ENCODE data around the gene RSRC1.
A peak's percentile ranks its signal among the peaks of the same experiment; 100 is the strongest.
"Not testable (repeated sequence)": the region's sequence is repeated elsewhere in the genome, so short reads cannot be mapped to it uniquely, and the experiment has no call there.

Gene RSRC1

DNA sequence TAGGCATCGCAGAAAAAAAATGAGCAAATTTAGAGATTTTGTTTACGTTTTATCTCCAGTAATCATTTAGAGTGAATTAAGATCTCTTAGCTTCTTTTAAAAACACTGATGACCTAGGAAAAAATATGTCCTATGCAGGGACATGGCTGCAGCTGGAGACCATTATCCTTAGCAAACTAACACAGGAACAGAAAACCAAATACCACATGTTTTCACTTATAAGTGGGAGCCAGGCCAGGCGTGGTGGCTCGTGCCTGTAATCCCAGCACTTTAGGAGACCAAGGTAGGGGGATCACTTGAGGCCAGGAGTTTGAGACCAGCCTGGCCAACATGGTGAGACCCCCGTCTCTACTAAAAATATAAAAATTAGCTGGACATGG is 298.6 kb downstream of the RSRC1 start:
- DNase-seq, result not testable (repeated sequence)

DNA sequence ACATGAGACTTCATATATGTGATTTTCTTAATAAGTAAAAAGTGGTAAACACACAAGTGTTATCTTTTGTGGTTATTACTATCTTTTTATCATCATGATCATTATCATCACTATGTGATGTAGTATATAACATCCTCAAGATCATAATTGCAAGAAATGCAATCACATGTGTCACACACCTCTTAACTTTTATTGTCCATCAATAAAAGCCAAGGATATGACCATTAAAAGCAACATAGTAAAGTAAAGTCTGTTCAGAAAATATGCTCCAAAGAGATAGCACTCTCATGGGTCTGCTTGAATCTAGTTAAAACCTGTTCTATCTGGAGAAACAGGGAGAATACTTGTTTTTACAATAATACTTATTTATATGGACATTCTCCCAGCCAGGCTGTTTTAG is 308.1 kb downstream of the RSRC1 start:
- DNase-seq, result no peak

DNA sequence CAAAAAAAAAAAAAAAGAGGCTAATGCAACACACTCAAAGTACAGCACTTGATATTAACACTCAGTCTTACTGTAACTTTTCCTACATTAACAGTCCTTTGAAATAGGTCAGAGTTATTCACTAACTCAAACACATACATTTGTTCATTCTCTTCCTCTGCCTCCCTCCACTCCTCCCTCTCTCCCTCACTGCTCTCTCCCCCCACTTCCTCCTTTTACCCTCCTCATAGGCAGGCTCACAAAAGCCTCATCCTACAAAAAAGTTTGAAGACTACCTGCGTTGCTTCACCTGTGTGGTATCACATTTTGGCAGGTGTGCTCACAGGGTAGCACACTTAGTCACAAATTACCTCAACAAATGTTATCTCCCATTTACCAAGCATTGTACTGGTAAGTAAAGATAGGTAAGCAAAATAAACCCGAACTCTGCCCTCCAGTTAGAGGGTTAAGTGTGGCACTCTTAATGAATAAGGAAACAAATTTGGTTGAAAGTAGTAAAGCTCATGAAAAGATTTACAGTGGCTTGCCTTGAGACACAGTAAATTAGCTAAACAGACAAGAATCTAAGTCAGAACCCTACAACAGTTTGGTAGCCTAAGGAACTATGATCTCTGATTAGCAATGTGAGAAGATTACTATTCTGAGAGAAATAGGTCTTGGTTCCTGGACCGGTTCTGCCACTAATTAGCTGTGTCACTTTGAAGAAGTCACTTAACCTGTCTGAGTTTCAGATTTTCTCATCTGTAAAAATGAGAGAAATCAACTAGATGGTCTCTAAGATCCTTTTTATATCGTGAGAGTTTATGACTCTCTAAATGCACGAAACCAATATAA is 310.1 kb downstream of the RSRC1 start:
- DNase-seq, result no peak

DNA sequence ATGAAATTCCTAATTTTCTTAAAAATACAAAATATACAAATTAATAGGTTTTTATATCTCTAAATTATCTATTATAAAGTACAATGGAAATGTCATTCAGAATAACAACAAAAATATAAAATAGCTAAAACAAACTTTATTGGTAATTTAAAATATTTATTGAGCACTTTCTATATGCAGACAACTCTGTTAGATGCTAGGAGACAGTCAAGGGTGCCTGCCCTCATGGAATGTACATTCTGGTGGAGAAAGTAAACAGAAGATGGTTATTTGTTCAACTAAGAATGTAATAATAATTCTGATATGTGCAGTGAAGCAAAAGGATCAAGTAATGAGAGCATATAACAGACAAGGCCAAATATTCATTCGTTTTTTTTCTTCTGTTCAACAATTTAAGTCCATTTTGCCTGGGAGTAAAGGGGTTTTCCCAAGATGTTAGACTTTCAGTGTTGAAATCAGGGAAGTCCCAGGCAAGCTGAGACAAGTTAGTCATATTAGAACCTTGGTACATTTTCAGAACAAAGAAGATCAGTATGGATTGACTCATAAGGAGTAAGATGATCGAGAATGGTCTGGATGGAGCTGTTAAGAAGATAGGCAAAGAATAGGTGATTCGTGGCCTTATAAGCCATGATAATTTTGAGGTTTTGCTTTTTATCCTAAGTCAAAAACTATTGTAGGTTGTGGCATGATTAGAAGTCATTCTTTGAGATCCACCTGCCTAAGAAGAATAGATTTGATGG is 310.9 kb downstream of the RSRC1 start:
- no peak for DNase-seq

DNA sequence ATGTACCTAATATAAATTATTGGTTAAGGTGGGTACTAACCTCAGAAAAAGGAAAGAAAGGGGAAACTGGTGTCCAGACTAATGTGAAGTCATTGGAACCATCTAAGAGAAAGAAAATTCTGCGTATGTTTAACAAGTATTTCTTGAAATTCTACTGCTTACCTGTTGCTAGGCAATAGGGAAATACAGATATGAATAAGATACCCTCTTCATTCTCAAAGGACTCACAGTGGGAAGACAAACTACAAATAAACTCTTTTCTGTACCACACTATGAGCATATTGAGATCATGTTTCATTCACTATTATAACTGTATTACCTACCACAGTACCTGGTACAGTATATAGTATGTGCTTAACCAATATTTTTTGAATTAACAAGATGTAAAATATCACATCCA is 320.6 kb downstream of the RSRC1 start:
- DNase-seq, result no peak

DNA sequence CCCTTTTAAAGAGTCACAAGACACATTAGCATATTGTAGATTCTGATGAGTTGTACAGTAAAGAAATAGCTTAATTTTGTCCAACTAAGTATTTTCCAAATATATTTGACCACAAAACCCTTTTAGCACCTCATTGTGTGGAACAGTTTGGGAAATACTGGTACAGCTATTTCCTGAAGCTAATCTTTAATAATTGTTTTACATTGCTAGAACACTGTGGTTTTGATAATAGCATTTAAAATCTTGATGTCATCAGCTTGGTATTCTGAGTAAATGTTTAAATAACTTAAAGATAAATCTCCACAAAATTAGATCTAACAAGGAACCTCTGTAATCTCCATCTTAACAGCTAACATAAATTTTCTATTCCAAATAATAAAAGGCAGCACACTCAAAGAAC is 321.1 kb downstream of the RSRC1 start:
- DNase-seq, result no peak

DNA sequence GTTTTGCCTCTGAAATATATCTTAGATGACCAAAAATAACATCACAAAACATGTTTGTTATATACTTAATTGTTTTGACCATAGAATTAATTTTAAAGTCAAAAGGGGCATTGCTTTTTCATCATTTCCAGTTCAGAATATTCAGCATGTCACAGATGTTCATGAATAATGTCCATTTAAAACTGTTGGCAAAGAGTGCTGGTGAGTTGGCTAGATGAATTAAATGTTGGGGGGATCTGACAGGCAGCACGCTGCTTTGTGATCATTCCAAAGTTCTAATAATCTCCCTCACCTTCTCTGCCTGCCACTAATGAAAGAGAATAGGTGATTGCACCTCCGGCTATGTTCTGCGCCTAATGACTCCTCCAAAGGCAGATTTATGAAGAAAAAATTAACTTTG is 321.9 kb downstream of the RSRC1 start:
- DNase-seq, result no peak

DNA sequence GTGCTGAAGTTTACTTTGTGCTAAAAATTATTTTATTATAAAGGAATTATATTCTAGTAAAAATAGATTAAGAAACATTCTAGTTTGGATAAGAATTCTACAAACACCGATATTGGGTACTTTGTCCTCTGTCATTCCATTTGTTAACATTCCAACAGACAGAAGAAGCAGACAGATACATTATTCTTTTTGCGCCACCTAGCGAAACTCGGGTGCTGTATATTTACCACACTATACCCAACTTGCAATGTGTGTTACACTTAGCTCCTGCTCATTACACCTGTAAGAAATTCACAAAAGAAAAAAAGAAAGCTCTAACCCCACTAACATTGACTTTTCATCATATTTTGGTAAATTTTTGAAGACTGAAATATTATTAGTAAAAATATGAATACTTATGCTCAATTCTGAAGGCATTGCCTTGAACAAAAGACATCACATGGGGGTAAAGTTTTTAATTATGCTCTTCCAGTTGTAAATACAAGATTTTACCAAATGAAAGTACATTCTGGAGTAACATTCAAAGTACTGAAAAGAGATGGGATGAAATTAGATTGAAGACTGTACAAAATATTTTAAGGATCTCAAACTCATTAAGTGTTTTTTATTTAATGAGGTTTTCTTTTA is 324.6 kb downstream of the RSRC1 start:
- DNase-seq, result peak; percentile 59

DNA sequence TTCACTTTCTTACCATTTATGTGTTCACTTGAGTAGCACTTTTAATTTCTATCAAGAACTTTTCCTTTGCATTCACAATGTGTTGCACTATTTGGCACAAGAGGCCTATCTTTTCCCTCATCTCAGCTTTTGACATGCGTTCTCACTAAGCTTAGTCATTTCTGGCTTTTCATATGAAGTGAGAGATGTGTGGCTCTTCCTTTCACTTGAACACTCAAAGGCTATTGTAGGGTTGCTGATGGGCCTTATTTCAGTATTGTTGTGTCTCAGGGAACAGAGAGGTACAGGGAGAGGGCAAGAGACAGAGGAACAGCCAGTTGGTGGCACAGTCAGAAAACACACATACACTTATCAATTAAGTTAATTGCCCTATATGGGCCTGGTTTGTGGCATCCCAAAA is 333.7 kb downstream of the RSRC1 start:
- DNase-seq, result no peak

DNA sequence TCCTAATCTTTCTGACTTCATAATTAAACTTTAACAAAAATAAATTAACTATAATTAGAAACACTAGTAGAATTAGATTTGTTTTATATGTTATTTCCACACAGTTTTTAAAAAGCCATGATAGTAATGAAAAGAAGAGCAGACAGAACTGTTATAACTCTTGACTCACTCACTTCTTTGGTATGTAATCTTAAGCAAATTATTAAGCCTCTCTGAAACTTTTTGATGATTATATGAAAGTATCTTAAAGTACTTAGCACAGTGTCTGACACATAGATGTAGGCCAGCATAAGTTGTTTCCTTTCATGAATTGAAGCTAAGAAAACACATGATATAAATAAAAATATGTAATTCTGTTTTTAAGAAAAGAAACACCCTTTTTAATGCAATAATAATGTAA is 337.5 kb downstream of the RSRC1 start:
- no peak for DNase-seq

DNA sequence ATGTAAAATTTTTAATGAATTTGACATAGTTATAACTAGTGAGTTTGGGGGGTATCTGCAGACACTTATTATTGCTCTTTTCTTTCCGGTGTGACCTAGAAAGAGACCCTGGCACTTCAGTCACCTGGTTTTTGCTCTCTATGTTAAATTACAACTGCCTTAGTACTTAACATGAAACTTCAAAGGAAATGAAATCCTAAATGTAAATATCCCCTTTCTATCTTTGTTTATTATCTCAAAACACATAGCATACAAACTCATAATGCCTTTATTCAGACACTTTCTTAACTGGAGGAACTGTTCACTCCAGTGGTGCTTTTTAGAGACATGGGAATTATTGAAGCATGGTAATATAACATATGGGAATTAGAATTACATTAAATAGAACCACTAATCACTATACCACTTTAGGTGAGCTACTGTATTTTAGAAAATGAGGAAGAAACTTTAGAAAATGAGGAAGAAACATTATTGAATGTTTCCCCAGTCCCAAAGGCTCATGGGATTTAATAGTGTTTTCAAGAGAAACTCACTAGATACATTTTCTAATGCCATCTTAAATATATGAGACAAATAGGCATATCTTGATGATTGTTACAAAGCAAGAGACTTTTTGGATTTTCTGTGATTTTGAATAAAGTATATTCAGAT is 341.6 kb downstream of the RSRC1 start:
- no peak for DNase-seq

DNA sequence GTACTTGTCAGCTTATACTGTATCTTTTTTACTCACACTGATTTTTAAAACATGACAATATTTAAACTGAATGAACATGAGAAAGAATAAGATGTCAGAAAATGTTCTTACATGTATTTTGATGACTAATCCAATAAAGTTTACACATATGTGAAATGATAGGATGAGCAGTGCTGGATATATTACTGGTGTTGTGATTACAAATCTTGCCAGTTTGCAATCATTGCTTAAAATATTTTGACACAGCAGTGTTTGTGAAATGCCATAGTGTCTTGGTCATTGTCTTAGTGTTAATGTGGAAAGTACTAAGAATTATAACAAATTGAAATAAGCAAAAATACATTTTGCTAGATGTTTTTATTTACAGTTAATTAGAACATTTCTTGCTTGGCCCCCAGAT is 342.4 kb downstream of the RSRC1 start:
- no peak for DNase-seq

DNA sequence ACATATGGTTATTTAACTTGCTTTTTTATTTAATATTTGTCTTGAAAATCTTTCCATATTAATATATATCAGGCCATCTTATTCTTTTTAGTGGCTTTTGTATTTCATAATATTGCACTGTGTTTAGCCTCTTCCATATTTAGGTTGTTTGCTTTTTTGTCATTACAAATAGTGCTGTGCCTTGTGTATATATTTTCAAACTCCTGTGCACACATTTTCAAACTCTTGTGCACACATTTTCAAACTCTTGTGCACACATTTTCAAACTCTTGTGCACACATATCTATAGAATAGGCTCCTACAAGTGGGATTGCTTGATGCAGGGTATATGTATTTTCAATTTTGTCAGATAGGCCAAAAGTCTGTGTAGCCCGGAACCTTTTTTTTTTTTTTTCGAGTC is 343.1 kb downstream of the RSRC1 start:
- DNase-seq, result no peak

DNA sequence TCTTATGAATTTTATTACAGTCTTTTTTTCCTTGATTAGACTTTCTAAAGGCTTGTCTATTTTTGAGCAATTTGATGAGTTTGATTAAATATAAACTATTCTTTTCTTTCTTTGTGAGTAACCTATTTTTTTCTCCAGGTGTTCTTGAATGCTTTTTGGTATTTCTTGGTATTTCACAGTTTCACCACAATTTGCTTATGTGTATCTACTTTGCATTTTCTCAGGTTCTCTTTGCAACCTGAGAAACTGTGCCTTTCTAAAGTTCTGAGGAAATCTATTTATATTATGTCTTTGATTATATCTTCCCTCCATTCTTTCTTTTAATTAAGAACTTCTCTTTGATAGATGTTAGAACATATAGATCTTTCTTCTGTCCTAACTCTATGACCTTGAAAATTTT is 344.0 kb downstream of the RSRC1 start:
- no peak for DNase-seq

DNA sequence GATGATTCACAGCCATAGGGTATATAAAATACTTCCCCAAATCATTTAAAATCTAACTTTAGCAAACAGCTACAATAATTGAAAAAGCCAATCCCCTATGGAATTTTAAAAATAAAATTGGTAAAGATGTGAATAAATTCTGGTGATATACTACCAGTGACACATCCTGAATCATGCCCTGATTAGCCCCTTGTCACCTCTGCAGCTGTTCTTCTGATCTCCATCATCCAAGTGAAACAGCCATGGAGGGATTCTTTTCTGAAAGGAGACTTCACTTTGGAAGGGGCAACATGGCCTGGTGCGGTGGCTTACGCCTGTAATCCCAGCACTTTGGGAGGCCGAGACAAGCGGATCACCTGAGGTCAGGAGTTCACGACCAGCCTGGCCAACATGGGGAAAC is 345.5 kb downstream of the RSRC1 start:
- no peak for DNase-seq

DNA sequence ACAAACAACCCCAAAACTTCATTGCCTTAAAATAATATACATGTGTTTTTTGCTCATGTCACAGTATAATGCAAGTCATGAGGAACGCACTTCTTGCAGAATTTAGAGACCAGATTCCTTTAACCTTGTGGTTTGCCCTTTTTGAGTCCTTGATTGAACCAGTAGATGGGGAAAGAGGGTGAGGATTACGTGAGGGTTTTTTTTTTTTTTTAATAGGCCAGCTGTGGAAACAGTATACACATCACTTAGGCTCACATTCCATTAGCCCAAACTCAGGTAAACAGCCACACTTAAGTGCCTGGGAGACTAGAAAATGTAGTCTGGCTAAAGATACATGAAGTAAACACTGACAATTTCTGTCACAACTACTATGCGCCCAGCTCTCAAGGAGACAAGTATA is 346.2 kb downstream of the RSRC1 start:
- DNase-seq, result no peak

DNA sequence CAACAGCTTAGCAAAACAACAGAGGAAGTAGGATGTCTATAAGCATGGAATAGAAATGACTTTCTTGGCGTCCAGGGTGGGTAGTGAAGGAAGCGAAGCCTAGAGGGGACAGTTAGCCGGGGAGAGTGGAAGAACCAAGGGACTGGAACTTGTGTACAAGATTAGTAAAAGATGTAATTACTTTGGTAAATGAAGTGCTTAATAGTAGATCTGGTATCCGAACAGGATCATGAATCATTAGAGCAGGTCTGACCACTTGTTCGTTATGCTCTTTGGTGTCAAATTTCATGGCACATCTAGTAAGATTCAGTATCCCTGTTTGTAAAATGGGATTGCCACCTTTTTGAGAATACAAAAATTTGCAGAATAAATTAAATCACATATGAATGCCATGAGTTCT is 348.6 kb downstream of the RSRC1 start:
- peak; percentile 11 for DNase-seq

DNA sequence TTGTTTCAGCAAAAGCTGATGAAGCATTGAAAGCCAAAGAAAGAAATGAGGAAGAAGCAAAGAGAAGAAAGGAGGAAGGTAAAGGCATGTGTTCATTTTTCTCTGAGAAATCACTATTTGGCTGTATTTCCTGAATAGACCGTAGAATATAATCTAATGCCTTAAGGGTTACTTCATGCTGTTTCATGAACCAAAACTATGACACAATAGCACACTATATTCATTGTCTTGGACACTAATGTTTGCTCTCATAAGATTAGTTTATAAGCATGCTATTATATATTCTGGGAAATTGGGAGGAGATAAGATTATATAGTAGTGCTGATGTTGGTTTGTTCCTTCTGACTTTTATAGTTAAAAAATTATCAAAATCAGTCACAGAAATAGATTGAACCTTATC is 351.0 kb downstream of the RSRC1 start:
- DNase-seq, result no peak

DNA sequence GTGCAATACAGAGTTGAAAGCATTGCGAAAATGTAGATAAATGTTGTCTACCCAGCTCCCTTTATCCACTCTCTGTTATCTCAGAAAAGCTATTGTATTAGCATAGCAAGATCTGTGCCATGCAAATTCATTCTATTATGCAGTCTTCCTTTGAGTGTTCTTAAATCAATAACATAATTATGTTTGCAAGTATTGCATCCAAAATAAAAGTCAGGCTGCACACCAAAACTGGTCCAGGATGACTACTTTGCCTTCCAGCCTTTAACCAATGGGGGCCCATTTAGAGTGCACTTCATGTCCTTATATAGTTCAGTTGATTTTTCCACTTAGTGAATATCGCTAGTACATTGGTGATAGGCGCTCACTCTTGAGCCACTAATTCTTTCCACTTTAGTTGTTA is 353.7 kb downstream of the RSRC1 start:
- DNase-seq, result no peak

DNA sequence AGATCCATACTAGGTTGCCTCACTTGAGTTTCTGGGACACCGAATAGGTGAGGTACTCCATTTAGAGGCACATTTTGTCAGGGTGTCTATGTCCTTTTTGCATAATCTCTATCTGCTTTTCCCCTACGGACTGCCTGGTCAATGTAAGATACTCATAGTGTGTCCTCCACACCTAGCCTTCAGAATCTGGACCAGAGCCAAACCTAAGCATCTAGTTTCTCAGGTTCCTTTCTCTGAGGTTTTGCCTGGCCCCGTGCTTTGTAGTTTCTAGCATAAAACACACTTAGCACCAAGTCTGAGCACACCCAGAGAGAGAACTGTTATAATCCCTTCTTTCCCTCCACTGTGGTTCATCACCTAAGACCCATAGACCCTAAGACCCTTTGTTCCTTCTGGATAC is 355.2 kb downstream of the RSRC1 start:
- DNase-seq, result no peak

DNA sequence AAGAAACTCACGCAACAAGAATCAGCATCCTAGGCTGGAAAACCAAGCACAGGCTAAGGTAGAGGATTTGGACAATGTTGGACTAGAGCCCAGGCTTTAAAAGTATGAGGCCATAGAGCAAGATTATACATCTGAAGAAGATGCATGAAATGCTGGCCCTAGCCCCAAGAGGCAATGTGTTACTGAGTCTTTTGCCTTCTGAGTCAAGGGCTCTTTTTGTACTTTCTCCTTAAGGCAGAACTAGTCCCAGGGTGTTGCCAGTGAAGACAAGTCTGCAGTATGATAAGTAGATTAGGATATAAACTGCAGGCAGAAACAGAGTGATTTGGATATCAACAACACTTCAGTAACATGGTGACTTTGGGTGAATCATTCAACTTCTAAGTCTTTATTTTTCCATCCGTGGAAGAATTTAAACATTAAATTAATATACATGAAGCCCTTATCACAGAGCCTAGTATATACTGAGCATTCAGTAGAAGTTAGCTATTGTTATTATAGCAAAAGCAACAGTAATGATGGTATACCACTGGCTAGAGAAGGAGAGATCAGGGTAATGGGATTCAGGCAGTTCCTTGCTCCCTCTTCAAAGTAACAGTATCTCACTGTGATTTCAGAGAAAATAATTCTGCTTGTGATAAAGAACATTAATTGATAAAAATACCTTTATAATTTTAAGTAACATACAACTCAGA is 361.2 kb downstream of the RSRC1 start:
- no peak for DNase-seq

DNA sequence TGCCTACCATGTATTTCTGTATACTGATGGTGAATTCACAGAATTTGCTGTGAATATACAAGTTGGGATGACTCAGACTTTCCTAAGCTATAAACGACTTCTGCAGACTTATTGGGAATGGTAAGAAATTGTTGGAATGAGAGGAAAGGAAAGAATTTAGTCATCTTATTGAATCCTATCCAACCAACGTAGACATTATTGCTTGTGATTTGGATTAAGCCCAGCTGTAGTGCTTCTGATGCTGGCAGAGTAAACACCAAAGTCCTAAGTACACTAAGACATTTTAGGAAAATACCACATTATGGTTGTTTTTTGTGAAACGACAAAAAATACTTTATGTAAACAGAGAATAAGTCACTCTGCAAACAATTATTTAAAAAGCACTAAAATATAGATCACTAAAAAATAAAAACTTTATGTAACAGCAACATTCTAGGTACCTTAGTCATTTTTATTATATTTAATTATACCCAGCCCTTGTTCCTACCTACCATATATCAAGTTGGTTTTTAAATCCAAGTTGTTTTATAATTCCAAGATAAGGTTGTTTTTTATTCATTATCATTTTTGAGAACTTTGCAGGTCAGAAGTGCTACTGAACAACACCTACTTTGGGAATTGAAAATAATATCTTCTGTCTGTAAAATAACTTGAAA is 361.9 kb downstream of the RSRC1 start:
- no peak for DNase-seq

Measured in NCI-H774 (cell line).